SK-N-MC (cell line): ENCODE data around the gene MIR17HG.
A peak's percentile ranks its signal among the peaks of the same experiment; 100 is the strongest.
"Not testable (repeated sequence)": the region's sequence is repeated elsewhere in the genome, so short reads cannot be mapped to it uniquely, and the experiment has no call there.

ENCODE experiments used
- DNase-seq: peaks from one replicate; pipeline ENCODE4 v3.0.0-alpha.2; 2011; ENCODE audit warnings: low read depth, low spot score
- H3K27ac ChIP-seq: fragments of 200-600 bp; sonication (generic); 2 replicates; pipeline ENCODE4 v1.5.1; 2016; ENCODE audit warnings: mixed run types
- H3K36me3 ChIP-seq: fragments of 200-600 bp; sonication (generic); 2 replicates; pipeline ENCODE4 v1.6.1; 2017; ENCODE audit warnings: antibody characterized with exemption, low read length, mixed read lengths; ENCODE audit not compliant: insufficient read depth
- H3K4me3 ChIP-seq: fragments of 200-600 bp; sonication (generic); 2 replicates; pipeline ENCODE4 v1.5.1; 2016
- H3K9ac ChIP-seq: fragments of 200-600 bp; sonication (generic); 2 replicates; pipeline ENCODE4 v1.8.0; 2017; ENCODE audit warnings: mixed run types, mixed read lengths; ENCODE audit not compliant: insufficient read length
- H3K9me3 ChIP-seq: fragments of 200-600 bp; sonication (generic); 2 replicates; pipeline ENCODE4 v1.6.1; 2017; ENCODE audit warnings: low read depth, mild to moderate bottlenecking, antibody characterized with exemption, low read length, moderate library complexity, mixed read lengths
- EZH2 ChIP-seq: fragments of 200-600 bp; sonication (generic); IDR thresholded peaks from one replicate; pipeline ENCODE4 v1.6.1; 2017; ENCODE audit warnings: antibody characterized with exemption
- FOXP2 ChIP-seq: optimal IDR thresholded peaks from 2 replicates; pipeline ENCODE3; 2011; ENCODE audit warnings: mild to moderate bottlenecking, moderate library complexity; ENCODE audit not compliant: insufficient read depth; ENCODE audit errors: extremely low read length, control extremely low read depth
- POLR2AphosphoS5 ChIP-seq: IDR thresholded peaks from 2 replicates; pipeline ENCODE4 v1.6.1; 2012; ENCODE audit warnings: mild to moderate bottlenecking, low read depth, low read length, borderline replicate concordance

MIR17HG gene

DNA sequence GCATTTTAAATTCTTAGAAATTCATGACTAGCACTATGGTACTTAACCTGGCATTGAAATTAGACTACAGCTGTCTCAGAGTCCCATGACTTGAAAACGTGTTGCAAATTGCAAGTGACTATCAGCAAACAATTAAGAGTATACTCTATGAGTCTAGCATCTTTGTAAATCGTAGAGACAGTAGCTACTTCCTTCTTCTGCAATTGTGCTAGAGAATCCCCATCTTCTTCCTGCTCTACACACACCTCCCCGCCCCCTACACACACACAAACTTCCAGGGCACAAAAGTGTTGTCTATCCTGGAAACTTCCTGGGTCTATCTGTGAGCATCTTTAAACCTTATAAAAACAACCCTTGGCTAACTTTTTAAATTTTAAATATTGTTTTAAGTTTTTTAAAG, 35.2 kb upstream of the MIR17HG start:
- no peak overlapping the region for H3K9ac ChIP-seq
- H3K36me3 ChIP-seq = no peaks in the 10 kb centered on the region
- no peak overlapping the region for H3K27ac ChIP-seq
- no peaks in the 10 kb centered on the region for H3K9me3 ChIP-seq
- TF ChIP-seq POLR2AphosphoS5 = no peak
- no peak for TF ChIP-seq FOXP2
- TF ChIP-seq EZH2 = no peak
- DNase-seq = no peak
- no peak overlapping the region for H3K4me3 ChIP-seq

DNA sequence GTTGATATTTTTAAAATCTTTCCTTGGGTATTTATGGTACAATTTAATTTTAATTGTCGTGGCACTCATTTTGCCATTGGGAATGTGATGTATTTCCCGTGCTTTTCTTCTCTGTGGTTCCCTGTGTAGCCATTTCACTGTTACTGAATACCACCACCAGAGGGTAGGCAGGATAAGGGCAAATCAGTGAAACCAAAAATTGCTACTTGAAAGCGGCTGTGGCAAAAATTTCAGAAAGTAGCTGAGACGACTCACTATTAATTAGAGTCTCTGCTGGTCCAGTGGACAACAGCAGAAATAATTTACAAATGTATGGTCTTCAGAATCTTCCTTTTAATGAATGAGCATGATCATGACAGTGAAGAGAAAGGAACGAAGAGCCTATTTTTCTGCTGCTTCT, 34.4 kb upstream of the MIR17HG start:
- Histone ChIP-seq H3K9ac (no peak overlapping the region), H3K9me3 (no peaks in the 10 kb centered on the region), H3K4me3 (peak overlapping the region; percentile 22; the same call in 1 of the 2 replicates), H3K27ac (no peak overlapping the region), H3K36me3 (no peaks in the 10 kb centered on the region)
- TF ChIP-seq POLR2AphosphoS5 = no peak
- no peak for TF ChIP-seq EZH2
- TF ChIP-seq FOXP2 = no peak
- no peak for DNase-seq

DNA sequence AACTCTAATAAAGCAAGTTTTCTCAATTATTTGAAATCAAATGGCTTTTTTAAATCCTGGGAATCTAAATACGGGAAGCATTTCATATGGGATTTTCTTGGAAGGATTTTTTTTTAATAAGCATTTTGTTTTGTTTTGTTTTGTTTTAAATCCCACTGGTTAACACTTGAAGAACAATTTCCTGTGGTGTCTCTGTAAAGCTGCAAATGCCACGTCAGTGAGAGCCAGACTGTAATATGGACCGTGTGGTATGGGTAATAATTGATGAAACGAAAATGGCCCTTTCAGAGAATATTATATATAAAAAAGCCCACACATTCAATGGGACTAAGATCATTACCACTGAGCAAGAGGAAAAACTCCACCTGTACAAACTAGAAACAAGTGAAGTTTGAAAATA, 33.9 kb upstream of the MIR17HG start:
- no peak for DNase-seq
- H3K27ac ChIP-seq = no peak overlapping the region
- TF ChIP-seq EZH2 (no peak), POLR2AphosphoS5 (no peak), FOXP2 (no peak)
- H3K9ac ChIP-seq = no peak overlapping the region
- no peaks in the 10 kb centered on the region for H3K36me3 ChIP-seq
- H3K9me3 ChIP-seq = no peaks in the 10 kb centered on the region
- H3K4me3 ChIP-seq = peak overlapping the region; percentile 22; the same call in 1 of the 2 replicates

DNA sequence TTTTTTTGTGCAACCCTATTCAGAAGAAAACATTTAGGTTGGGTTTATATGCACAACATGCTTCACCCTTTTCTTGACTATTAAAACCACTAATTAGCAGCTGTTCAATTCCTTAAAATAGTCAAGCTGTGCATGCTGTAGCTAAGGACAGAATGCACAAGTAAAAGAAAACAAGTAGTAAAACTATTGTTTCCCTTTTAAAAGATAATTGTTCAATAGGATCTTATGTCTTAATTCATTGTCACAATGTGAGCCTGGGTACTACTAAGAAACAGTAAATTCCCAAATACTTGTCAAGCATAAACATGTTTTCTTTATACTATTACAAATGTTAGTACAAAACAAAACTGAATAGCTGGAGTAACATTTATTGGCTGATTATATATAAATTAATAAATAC, 32.6 kb upstream of the MIR17HG start:
- H3K9me3 ChIP-seq = no peaks in the 10 kb centered on the region
- no peak overlapping the region for H3K4me3 ChIP-seq
- TF ChIP-seq POLR2AphosphoS5 (no peak), FOXP2 (no peak), EZH2 (no peak)
- DNase-seq = no peak
- H3K27ac ChIP-seq = no peak overlapping the region
- H3K9ac ChIP-seq = no peak overlapping the region
- no peaks in the 10 kb centered on the region for H3K36me3 ChIP-seq

DNA sequence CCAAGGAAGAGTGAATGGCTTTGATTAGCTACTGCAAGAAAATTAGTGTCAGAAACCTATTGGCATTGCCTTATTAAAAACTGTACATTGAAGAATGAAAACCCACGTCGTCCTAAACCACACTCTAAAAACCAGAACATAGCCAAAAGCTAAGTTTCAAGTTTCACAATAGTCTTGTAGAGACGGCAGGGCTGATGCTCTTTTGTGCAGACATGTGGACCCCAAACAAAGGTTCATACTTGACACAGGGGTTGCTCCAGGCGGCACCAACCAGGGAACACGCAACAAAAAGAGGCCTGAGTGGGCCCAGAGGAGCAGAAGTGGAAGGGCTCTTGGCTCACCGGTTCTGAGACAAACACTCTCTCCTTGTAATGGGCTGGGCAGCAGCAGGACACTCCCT, 28.6 kb upstream of the MIR17HG start:
- H3K36me3 ChIP-seq = no peaks in the 10 kb centered on the region
- TF ChIP-seq FOXP2 = no peak
- TF ChIP-seq POLR2AphosphoS5 = no peak
- TF ChIP-seq EZH2 = no peak
- no peak overlapping the region for H3K9ac ChIP-seq
- H3K9me3 ChIP-seq = no peaks in the 10 kb centered on the region
- no peak for DNase-seq
- no peak overlapping the region for H3K27ac ChIP-seq
- H3K4me3 ChIP-seq = no peak overlapping the region; the same call in 1 of the 2 replicates

DNA sequence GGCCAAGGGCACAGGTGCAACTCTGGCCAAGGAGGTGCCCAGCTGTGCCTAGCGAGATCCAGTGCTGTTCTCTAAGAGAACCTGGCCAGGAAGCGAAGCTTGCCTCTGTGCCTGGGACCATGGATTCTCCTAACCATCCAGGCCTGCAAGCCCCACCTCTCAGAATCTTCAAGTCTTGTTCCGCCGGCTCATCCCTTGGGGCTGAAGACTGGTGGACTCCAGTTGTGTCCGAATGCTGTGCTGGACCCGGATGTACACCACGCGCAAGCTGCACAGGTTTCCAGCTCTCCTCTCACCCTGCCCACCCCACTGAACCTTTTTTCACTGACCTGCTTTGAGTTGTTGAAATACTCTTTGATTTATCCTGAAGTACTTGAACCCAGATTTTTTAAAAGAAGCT, 27.5 kb upstream of the MIR17HG start:
- no peak for DNase-seq
- H3K9me3 ChIP-seq = no peaks in the 10 kb centered on the region
- TF ChIP-seq FOXP2 (no peak), EZH2 (no peak), POLR2AphosphoS5 (no peak)
- H3K27ac ChIP-seq = no peak overlapping the region
- H3K36me3 ChIP-seq = no peaks in the 10 kb centered on the region
- no peak overlapping the region for H3K9ac ChIP-seq
- H3K4me3 ChIP-seq = no peak overlapping the region

DNA sequence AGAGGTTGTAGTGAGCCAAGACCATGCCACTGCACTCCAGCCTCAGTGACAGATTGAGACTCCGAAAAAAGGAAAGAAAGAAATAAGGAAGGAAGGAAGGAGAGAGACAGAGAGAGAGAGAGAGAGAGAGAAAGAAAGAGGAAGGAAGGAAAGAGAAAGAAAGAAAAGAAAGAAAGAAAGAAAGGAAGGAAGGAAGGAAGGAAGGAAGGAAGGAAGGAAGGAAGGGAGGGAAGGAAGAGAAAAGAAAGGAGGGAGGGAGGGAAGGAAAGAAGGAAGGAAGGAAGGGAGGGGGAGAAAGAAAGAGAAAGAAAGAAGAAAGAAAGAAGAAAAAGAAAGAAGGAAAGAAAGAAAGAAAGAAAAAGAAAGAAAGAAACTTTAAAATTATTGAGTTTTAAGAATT, 26.5 kb upstream of the MIR17HG start:
- H3K9ac ChIP-seq = not testable (repeated sequence)

DNA sequence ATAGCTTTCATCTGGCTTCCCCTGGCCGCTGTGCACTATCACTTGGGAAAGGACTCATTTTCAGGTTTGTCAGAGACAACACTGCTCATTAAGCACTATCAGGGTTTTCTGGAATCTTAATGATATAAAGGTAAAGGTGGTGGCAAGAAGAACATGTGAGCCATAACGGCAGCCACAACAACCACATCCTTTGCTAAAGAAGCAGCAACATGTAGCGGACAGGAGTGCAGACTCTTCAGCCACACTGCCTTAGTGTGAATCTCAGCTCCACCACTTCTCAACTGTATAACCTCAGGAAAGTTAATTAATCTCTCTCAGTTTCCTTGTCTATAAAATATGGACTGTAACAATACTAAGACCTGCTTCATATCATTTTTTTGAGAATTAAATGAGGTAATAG, 24.1 kb upstream of the MIR17HG start:
- TF ChIP-seq EZH2 (no peak), FOXP2 (no peak), POLR2AphosphoS5 (no peak)

More for the DNA sequence above, 26.5 kb upstream of the MIR17HG start:
- not testable (repeated sequence) for H3K9me3 ChIP-seq, H3K4me3 ChIP-seq, DNase-seq, H3K36me3 ChIP-seq, H3K27ac ChIP-seq

DNA sequence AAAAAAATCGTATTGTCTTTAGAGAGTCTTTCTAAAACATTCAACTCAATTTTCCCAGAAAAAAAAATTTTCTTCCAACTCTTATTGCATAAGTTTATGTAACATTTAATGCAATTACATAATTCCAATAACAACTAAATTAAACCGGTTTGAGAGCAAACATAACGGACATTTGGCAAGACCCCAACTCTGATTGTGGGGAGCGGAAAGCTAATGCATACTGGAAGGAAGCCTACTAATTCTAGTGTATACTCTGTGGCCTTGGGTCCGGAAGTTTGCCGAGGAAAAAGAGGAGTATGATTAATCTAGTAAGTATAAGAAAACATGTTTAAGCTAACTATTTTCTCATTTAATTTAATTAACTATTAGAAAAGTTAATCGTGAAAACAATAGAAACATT, 21.3 kb upstream of the MIR17HG start:
- no peaks in the 10 kb centered on the region for H3K36me3 ChIP-seq
- no peak for TF ChIP-seq POLR2AphosphoS5
- TF ChIP-seq FOXP2 = no peak
- no peak for TF ChIP-seq EZH2
- H3K9ac ChIP-seq = no peak overlapping the region
- H3K4me3 ChIP-seq = no peak overlapping the region
- H3K9me3 ChIP-seq = no peaks in the 10 kb centered on the region
- no peak for DNase-seq
- no peak overlapping the region for H3K27ac ChIP-seq

More for the DNA sequence above, 24.1 kb upstream of the MIR17HG start:
- Histone ChIP-seq H3K9ac (no peak overlapping the region), H3K27ac (no peak overlapping the region), H3K9me3 (no peaks in the 10 kb centered on the region), H3K36me3 (no peaks in the 10 kb centered on the region), H3K4me3 (no peak overlapping the region)
- no peak for DNase-seq

DNA sequence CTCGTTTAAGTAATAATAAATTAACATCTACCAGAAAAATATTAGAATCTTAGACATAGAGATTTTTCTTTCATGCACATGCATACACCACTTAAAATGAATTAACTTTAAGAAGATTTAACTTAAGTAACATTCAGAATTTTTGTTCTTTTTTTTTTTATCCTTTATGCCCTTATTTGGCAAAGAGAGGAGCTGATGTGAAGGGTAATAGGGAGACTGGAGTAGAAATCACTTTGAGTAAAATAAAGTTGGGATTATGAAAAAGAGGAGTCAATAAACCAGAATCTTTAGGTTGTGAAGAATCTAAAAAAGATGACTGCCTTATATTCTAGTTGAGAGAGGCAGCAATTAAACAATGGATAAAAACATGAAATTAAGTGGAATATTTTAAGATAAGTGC, 18.8 kb upstream of the MIR17HG start:
- no peak for DNase-seq
- no peaks in the 10 kb centered on the region for H3K36me3 ChIP-seq
- TF ChIP-seq EZH2 = no peak
- H3K27ac ChIP-seq = no peak overlapping the region
- H3K9me3 ChIP-seq = no peaks in the 10 kb centered on the region
- H3K4me3 ChIP-seq = no peak overlapping the region
- no peak overlapping the region for H3K9ac ChIP-seq
